Neural cell (in vitro differentiated cells): ENCODE results near the gene RBSN. TPM values are rescaled to one million over a fixed set of nuclear protein-coding genes. Genes with fewer than 3 reads are reported as not detected.

Experiments
- H2AFZ ChIP-seq: fragments of 200-600, 300-800 bp; sonication (generic), shearing (Covaris generic); 2 replicates; pipeline ENCODE4 v1.6.0; 2014; ENCODE audit warnings: low read depth, mild to moderate bottlenecking, antibody characterized with exemption, low read length, moderate library complexity
- H3F3A ChIP-seq: fragments of 200-600 bp; shearing (Covaris generic); 2 replicates; pipeline ENCODE4 v1.6.1; 2016; ENCODE audit warnings: mild to moderate bottlenecking, moderate library complexity, mixed read lengths, antibody characterized with exemption, low read length; ENCODE audit not compliant: insufficient read depth, poor library complexity, severe bottlenecking
- H3K27ac ChIP-seq: fragments of 200-600, 300-800 bp; sonication (generic), shearing (Covaris generic); 2 replicates; pipeline ENCODE4 v1.5.1; 2014; ENCODE audit warnings: mild to moderate bottlenecking, low read length, moderate library complexity
- H3K27me3 ChIP-seq: fragments of 300-800, 200-600 bp; sonication (generic), shearing (Covaris generic); 2 replicates; pipeline ENCODE4 v1.6.0; 2014; ENCODE audit warnings: mild to moderate bottlenecking, low read depth, low read length, moderate library complexity; ENCODE audit not compliant: insufficient read depth
- H3K36me3 ChIP-seq: fragments of 300-800, 200-600 bp; sonication (generic), shearing (Covaris generic); 2 replicates; pipeline ENCODE4 v1.5.1; 2014; ENCODE audit warnings: mild to moderate bottlenecking, antibody characterized with exemption, low read length, moderate library complexity; ENCODE audit not compliant: insufficient read depth
- H3K4me2 ChIP-seq: fragments of 300-800, 200-600 bp; sonication (generic), shearing (Covaris generic); 2 replicates; pipeline ENCODE4 v1.6.0; 2014; ENCODE audit warnings: mild to moderate bottlenecking, low read length
- H3K4me3 ChIP-seq: fragments of 300-800, 200-600 bp; sonication (generic), shearing (Covaris generic); 2 replicates; pipeline ENCODE4 v1.5.1; 2014; ENCODE audit warnings: mild to moderate bottlenecking, low read length, moderate library complexity
- H3K79me2 ChIP-seq: fragments of 200-600 bp; shearing (Covaris generic); replicated peaks from 2 replicates; pipeline ENCODE4 v1.6.0; 2014; ENCODE audit warnings: mild to moderate bottlenecking, low read length, moderate library complexity; ENCODE audit not compliant: insufficient read depth
- H3K9ac ChIP-seq: fragments of 300-800, 200-600 bp; sonication (generic), shearing (Covaris generic); 2 replicates; pipeline ENCODE4 v1.6.1; 2016; ENCODE audit warnings: mild to moderate bottlenecking, low read length, mixed read lengths
- H3K9me2 ChIP-seq: fragments of 200-600 bp; shearing (Covaris generic); 2 replicates; pipeline ENCODE4 v1.6.1; 2016; ENCODE audit warnings: mild to moderate bottlenecking, low read length, mixed read lengths; ENCODE audit not compliant: insufficient read depth
- H3K9me3 ChIP-seq: fragments of 200-600, 300-800 bp; sonication (generic), shearing (Covaris generic); 2 replicates; pipeline ENCODE4 v1.6.1; 2016; ENCODE audit warnings: mild to moderate bottlenecking, mixed run types, low read length, moderate library complexity, mixed read lengths
- H4K20me1 ChIP-seq: fragments of 200-600 bp; shearing (Covaris generic); 2 replicates; pipeline ENCODE4 v1.6.1; 2016; ENCODE audit warnings: mild to moderate bottlenecking, mixed run types; ENCODE audit not compliant: insufficient read depth
- CTCF ChIP-seq: fragments of 450-650 bp; IDR thresholded peaks from 2 replicates; pipeline ENCODE4 v1.5.1; 2014; ENCODE audit warnings: antibody characterized with exemption, mild to moderate bottlenecking, moderate library complexity; ENCODE audit not compliant: poor library complexity, severe bottlenecking
- EP300 ChIP-seq: fragments of 450-650 bp; conservative IDR thresholded peaks from 2 replicates; pipeline ENCODE4 v1.6.1; 2014; ENCODE audit warnings: antibody characterized with exemption, mild to moderate bottlenecking, moderate library complexity; ENCODE audit not compliant: poor library complexity, severe bottlenecking
- EZH2 ChIP-seq: fragments of 200-600, 300-800 bp; shearing (Covaris generic), sonication (generic); IDR thresholded peaks from 2 replicates; pipeline ENCODE4 v1.6.1; 2014; ENCODE audit warnings: antibody characterized with exemption, low read length, borderline replicate concordance, mild to moderate bottlenecking; ENCODE audit not compliant: insufficient read depth, poor library complexity, severe bottlenecking
- MXI1 ChIP-seq: fragments of 450-650 bp; conservative IDR thresholded peaks from 2 replicates; pipeline ENCODE4 v1.6.1; 2014; ENCODE audit warnings: antibody characterized with exemption, mild to moderate bottlenecking; ENCODE audit not compliant: poor library complexity, severe bottlenecking
- POLR2AphosphoS5 ChIP-seq: IDR thresholded peaks from 2 replicates; pipeline ENCODE4 v1.6.1; 2012
- RAD21 ChIP-seq: fragments of 450-650 bp; conservative IDR thresholded peaks from 2 replicates; pipeline ENCODE4 v1.6.1; 2014; ENCODE audit warnings: antibody characterized with exemption, mild to moderate bottlenecking, moderate library complexity
- REST ChIP-seq: IDR thresholded peaks from 2 replicates; pipeline ENCODE4 v1.6.1; 2012; ENCODE audit warnings: borderline replicate concordance
- SMC3 ChIP-seq: fragments of 450-650 bp; conservative IDR thresholded peaks from 2 replicates; pipeline ENCODE4 v1.6.1; 2014; ENCODE audit warnings: antibody characterized with exemption, mild to moderate bottlenecking, moderate library complexity; ENCODE audit not compliant: poor library complexity
- TAF1 ChIP-seq: IDR thresholded peaks from 2 replicates; pipeline ENCODE4 v1.6.1; 2012; ENCODE audit warnings: low read depth
- polyA plus RNA-seq: library from polyadenylated mRNA; depleted of rRNA; stranded (reverse); fragments of >200 nt; gene quantifications from 2 replicates; pipeline ENCODE4 v1.2.3, GENCODE V29; 2014

Gene RBSN
- polyA plus RNA-seq, 1 donor from 2014 or later = 27.6 TPM

GRCh38 chr3:15081960-15082664 lies 16.8 kb downstream of the RBSN start:
- H3K4me2 ChIP-seq = no peak overlapping the region
- no peaks in the 10 kb centered on the region for H3F3A ChIP-seq
- H3K36me3 ChIP-seq = peaks cover 13% of the 10 kb centered on the region
- H4K20me1 ChIP-seq = no peaks in the 10 kb centered on the region
- TF ChIP-seq MXI1 (no peak), RAD21 (no peak), EZH2 (no peak), TAF1 (no peak), REST (no peak), SMC3 (no peak), EP300 (no peak), CTCF (no peak), POLR2AphosphoS5 (no peak)
- no peak overlapping the region for H3K4me3 ChIP-seq
- no peaks in the 10 kb centered on the region for H3K27me3 ChIP-seq
- H3K9ac ChIP-seq = no peak overlapping the region
- no peaks in the 10 kb centered on the region for H3K79me2 ChIP-seq
- H3K27ac ChIP-seq = no peak overlapping the region
- H3K9me2 ChIP-seq = no peaks in the 10 kb centered on the region
- H3K9me3 ChIP-seq = no peaks in the 10 kb centered on the region
- no peak overlapping the region for H2AFZ ChIP-seq

- no peak overlapping the region for H3K9ac ChIP-seq
These were observed 19.9 kb downstream of the RBSN start for GRCh38 chr3:15079091-15079490.

More at GRCh38 chr3:15079091-15079490, 19.9 kb downstream of the RBSN start:
- Histone ChIP-seq H3K4me2 (no peak overlapping the region), H3K36me3 (peaks cover 29% of the 10 kb centered on the region), H3K79me2 (no peaks in the 10 kb centered on the region), H3K27ac (no peak overlapping the region), H3K9me3 (no peaks in the 10 kb centered on the region), H4K20me1 (no peaks in the 10 kb centered on the region), H2AFZ (no peak overlapping the region), H3K27me3 (no peaks in the 10 kb centered on the region), H3K4me3 (no peak overlapping the region), H3F3A (no peaks in the 10 kb centered on the region), H3K9me2 (no peaks in the 10 kb centered on the region)
- no peak for TF ChIP-seq POLR2AphosphoS5
- no peak for TF ChIP-seq EP300
- no peak for TF ChIP-seq EZH2
- TF ChIP-seq TAF1 = no peak
- TF ChIP-seq CTCF = no peak
- no peak for TF ChIP-seq REST
- no peak for TF ChIP-seq RAD21
- TF ChIP-seq SMC3 = no peak
- no peak for TF ChIP-seq MXI1
